ENCODE results near the gene PODXL2.
"Not testable (repeated sequence)": the region's sequence is repeated elsewhere in the genome, so short reads cannot be mapped to it uniquely, and the experiment has no call there.

The PODXL2 gene

GRCh38 chr3:127604546-127605165 is 24.3 kb upstream of the PODXL2 start:
- H3K4me3 ChIP-seq: no peak overlapping the region
- no peak overlapping the region for H3K27ac ChIP-seq

GRCh38 chr3:127605547-127605946 is 23.4 kb upstream of the PODXL2 start:
- H3K27ac ChIP-seq, H3K4me3 ChIP-seq: not testable (repeated sequence)

GRCh38 chr3:127606086-127606805 is 22.7 kb upstream of the PODXL2 start:
- H3K27ac ChIP-seq: no peak overlapping the region
- H3K4me3 ChIP-seq: no peak overlapping the region

GRCh38 chr3:127606981-127607595 is 21.9 kb upstream of the PODXL2 start:
- H3K27ac ChIP-seq: no peak overlapping the region
- H3K4me3 ChIP-seq: no peak overlapping the region

- Histone ChIP-seq H3K4me3 (no peak overlapping the region), H3K27ac (no peak overlapping the region)
These were observed 21.2 kb upstream of the PODXL2 start for GRCh38 chr3:127607675-127608361.

- no peak overlapping the region for H3K27ac ChIP-seq
- no peak overlapping the region for H3K4me3 ChIP-seq
These were observed 20.6 kb upstream of the PODXL2 start for GRCh38 chr3:127608362-127608718.

GRCh38 chr3:127610105-127610504 is 18.9 kb upstream of the PODXL2 start:
- H3K4me3 ChIP-seq: no peak overlapping the region
- H3K27ac ChIP-seq: no peak overlapping the region

GRCh38 chr3:127611251-127611650 is 17.7 kb upstream of the PODXL2 start:
- Histone ChIP-seq H3K27ac (no peak overlapping the region), H3K4me3 (no peak overlapping the region)

GRCh38 chr3:127612966-127613365 is 16.0 kb upstream of the PODXL2 start:
- H3K27ac ChIP-seq: no peak overlapping the region
- no peak overlapping the region for H3K4me3 ChIP-seq

- Histone ChIP-seq H3K27ac (no peak overlapping the region), H3K4me3 (no peak overlapping the region)
These were observed 15.6 kb upstream of the PODXL2 start for GRCh38 chr3:127613406-127613805.

- no peak overlapping the region for H3K4me3 ChIP-seq
These were observed 13.9 kb upstream of the PODXL2 start for GRCh38 chr3:127614928-127615589.

GRCh38 chr3:127615631-127616305 is 13.2 kb upstream of the PODXL2 start:
- Histone ChIP-seq H3K4me3 (no peak overlapping the region), H3K27ac (no peak overlapping the region)

More at GRCh38 chr3:127614928-127615589, 13.9 kb upstream of the PODXL2 start:
- no peak overlapping the region for H3K27ac ChIP-seq

- H3K4me3 ChIP-seq: no peak overlapping the region
These were observed 12.0 kb upstream of the PODXL2 start for GRCh38 chr3:127616836-127617605.

GRCh38 chr3:127618891-127619290 is 10.1 kb upstream of the PODXL2 start:
- Histone ChIP-seq H3K27ac (no peak overlapping the region), H3K4me3 (no peak overlapping the region)

More at GRCh38 chr3:127616836-127617605, 12.0 kb upstream of the PODXL2 start:
- no peak overlapping the region for H3K27ac ChIP-seq

GRCh38 chr3:127620637-127621375 is 8.2 kb upstream of the PODXL2 start:
- Histone ChIP-seq H3K27ac (no peak overlapping the region), H3K4me3 (no peak overlapping the region)

- no peak overlapping the region for H3K4me3 ChIP-seq
- H3K27ac ChIP-seq: no peak overlapping the region
These were observed 7.0 kb upstream of the PODXL2 start for GRCh38 chr3:127622031-127622430.

- Histone ChIP-seq H3K27ac (no peak overlapping the region), H3K4me3 (no peak overlapping the region)
These were observed 6.0 kb upstream of the PODXL2 start for GRCh38 chr3:127622772-127623576.
